Measurements from ENCODE around the gene MSANTD2.

DNA sequence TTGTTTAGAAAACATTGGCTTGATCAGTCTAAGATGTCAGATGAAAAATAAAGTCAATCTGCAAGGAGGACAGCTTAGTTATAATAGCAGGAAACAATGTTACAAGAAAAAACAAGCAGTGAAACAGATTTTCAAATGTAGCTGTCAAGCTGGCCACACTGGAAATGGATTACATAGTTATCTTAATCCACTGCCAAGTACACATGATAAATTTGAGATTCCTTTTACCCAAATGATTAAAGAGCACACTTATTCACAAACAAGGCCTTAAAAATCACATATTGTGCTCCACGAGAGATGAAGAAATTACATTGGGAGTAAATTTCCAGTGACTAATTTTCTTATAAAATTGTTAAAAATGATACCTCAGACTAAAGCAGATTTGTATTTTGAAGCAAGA, 20.6 kb downstream of the MSANTD2 start:
- TF ChIP-seq GATA2 (IDR thresholded peaks at IDR 0.05; ENCODE audit: low read depth, low read length) (no peak), GATA3 (IDR thresholded peaks at IDR 0.05; ENCODE audit: low read depth, low read length) (no peak)

Measured in SH-SY5Y (cell line).